ENCODE measurements around the gene TSKU. TPM values are rescaled to one million over a fixed set of nuclear protein-coding genes. Genes with fewer than 3 reads are reported as not detected.

Gene TSKU
- total RNA-seq, 1 donor from 2014 or later = 29.9 TPM

- peaks cover 17% of the 10 kb centered on the region for H3K4me1 Mint-ChIP-seq (ENCODE audit: unreplicated experiment)
- H3K27ac Mint-ChIP-seq (ENCODE audit: unreplicated experiment) = no peak overlapping the region
- TF ChIP-seq CTCF (IDR thresholded peaks at IDR 0.05; ENCODE audit: unreplicated experiment) = no peak
- no peaks in the 10 kb centered on the region for H3K9me3 Mint-ChIP-seq (ENCODE audit: unreplicated experiment)
- H3K4me3 Mint-ChIP-seq (ENCODE audit: unreplicated experiment) = no peak overlapping the region
- H3K27me3 Mint-ChIP-seq (ENCODE audit: unreplicated experiment) = peaks cover under 1% of the 10 kb centered on the region
- H3K36me3 Mint-ChIP-seq (ENCODE audit: low read depth, unreplicated experiment) = no peaks in the 10 kb centered on the region
- no peak for DNase-seq (ENCODE audit: low spot score)
Measured at GRCh38 chr11:76762356-76762752, 20.8 kb upstream of the TSKU start.

- TF ChIP-seq CTCF (IDR thresholded peaks at IDR 0.05; ENCODE audit: unreplicated experiment) = no peak
- no peak overlapping the region for H3K4me3 Mint-ChIP-seq (ENCODE audit: unreplicated experiment)
- H3K4me1 Mint-ChIP-seq (ENCODE audit: unreplicated experiment) = peaks cover 23% of the 10 kb centered on the region
- H3K36me3 Mint-ChIP-seq (ENCODE audit: low read depth, unreplicated experiment) = no peaks in the 10 kb centered on the region
- no peaks in the 10 kb centered on the region for H3K9me3 Mint-ChIP-seq (ENCODE audit: unreplicated experiment)
- H3K27me3 Mint-ChIP-seq (ENCODE audit: unreplicated experiment) = peaks cover 2% of the 10 kb centered on the region
- H3K27ac Mint-ChIP-seq (ENCODE audit: unreplicated experiment) = no peak overlapping the region
- no peak for DNase-seq (ENCODE audit: low spot score)
Measured at GRCh38 chr11:76762867-76763572, 20.1 kb upstream of the TSKU start.

- Mint-ChIP-seq H3K27me3 (ENCODE audit: unreplicated experiment) (peaks cover 2% of the 10 kb centered on the region), H3K27ac (ENCODE audit: unreplicated experiment) (no peak overlapping the region), H3K36me3 (ENCODE audit: low read depth, unreplicated experiment) (no peaks in the 10 kb centered on the region), H3K4me1 (ENCODE audit: unreplicated experiment) (peaks cover 30% of the 10 kb centered on the region), H3K9me3 (ENCODE audit: unreplicated experiment) (no peaks in the 10 kb centered on the region), H3K4me3 (ENCODE audit: unreplicated experiment) (no peak overlapping the region)
- no peak for DNase-seq (ENCODE audit: low spot score)
- no peak for TF ChIP-seq CTCF (IDR thresholded peaks at IDR 0.05; ENCODE audit: unreplicated experiment)
Measured at GRCh38 chr11:76763573-76764346, 19.4 kb upstream of the TSKU start.

- Mint-ChIP-seq H3K4me3 (ENCODE audit: unreplicated experiment) (no peak overlapping the region), H3K36me3 (ENCODE audit: low read depth, unreplicated experiment) (no peaks in the 10 kb centered on the region), H3K27ac (ENCODE audit: unreplicated experiment) (no peak overlapping the region), H3K27me3 (ENCODE audit: unreplicated experiment) (peaks cover 2% of the 10 kb centered on the region), H3K4me1 (ENCODE audit: unreplicated experiment) (peaks cover 31% of the 10 kb centered on the region), H3K9me3 (ENCODE audit: unreplicated experiment) (no peaks in the 10 kb centered on the region)
- DNase-seq (ENCODE audit: low spot score) = no peak
- TF ChIP-seq CTCF (IDR thresholded peaks at IDR 0.05; ENCODE audit: unreplicated experiment) = no peak
Measured at GRCh38 chr11:76764941-76765665, 18.1 kb upstream of the TSKU start.

All from endothelial cell (in vitro differentiated cells).